Adrenal gland (tissue), 5 donors: ENCODE results near the gene HBQ1.

Experiments used
- POLR2A ChIP-seq, 2 donors: fragments of 450-650 bp; IDR thresholded peaks; one replicate each; pipeline ENCODE4 v1.6.1; 2017; ENCODE audit warnings: antibody characterized with exemption in 2 of 2, mild to moderate bottlenecking in 2 of 2, moderate library complexity in 1 of 2
- TF ChIP-seq, protein P1 (sequence below), 6 experiments: fragments of 450-650 bp in 4 of 6; fragments of 200-600 bp in 2 of 6; sonication (generic) in 1 of 6; IDR thresholded peaks; 1 replicate in 5 of 6; 2 replicates in 1 of 6; pipeline versions ENCODE4 v1.5.1 to v1.8.0; 2016 to 2021; ENCODE audit warnings: antibody characterized with exemption in 6 of 6, mild to moderate bottlenecking in 2 of 6, moderate library complexity in 1 of 6
- donor health status: DM: no; HTN: no; CAD: no.

DNA sequence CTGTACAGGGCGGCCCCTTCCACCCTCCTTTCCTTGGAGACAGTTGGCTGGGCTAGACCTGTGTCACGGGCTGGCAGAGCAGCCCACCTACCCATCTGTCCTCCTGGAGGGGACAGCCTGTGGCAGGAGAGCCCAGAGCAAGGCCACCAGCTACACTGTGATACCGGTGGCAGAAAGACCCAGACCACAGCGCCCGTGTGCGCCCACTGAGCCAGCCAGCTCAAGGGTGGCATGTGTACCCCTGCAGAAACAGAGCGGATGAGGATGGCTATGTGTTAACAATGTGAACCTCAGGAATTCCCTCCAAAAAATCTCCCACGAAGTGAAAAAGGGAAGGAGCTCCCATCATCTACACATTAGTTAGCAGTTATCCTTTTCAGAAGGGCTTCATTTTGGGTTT is 7.1 kb downstream of the HBQ1 start:
- no peak for TF ChIP-seq POLR2A (IDR thresholded peaks at IDR 0.05)
- TF ChIP-seq, protein P1, sequence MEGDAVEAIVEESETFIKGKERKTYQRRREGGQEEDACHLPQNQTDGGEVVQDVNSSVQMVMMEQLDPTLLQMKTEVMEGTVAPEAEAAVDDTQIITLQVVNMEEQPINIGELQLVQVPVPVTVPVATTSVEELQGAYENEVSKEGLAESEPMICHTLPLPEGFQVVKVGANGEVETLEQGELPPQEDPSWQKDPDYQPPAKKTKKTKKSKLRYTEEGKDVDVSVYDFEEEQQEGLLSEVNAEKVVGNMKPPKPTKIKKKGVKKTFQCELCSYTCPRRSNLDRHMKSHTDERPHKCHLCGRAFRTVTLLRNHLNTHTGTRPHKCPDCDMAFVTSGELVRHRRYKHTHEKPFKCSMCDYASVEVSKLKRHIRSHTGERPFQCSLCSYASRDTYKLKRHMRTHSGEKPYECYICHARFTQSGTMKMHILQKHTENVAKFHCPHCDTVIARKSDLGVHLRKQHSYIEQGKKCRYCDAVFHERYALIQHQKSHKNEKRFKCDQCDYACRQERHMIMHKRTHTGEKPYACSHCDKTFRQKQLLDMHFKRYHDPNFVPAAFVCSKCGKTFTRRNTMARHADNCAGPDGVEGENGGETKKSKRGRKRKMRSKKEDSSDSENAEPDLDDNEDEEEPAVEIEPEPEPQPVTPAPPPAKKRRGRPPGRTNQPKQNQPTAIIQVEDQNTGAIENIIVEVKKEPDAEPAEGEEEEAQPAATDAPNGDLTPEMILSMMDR (IDR thresholded peaks at IDR 0.05), result no peak
